Measurements from ENCODE around the gene SLC24A1. TPM values are rescaled to one million over a fixed set of nuclear protein-coding genes. Genes with fewer than 3 reads are reported as not detected.
A peak's percentile ranks its signal among the peaks of the same experiment; 100 is the strongest.

SLC24A1 gene
- total and polyA plus RNA-seq, 4 experiments from 2014 or later = 0.35 to 8.2 (median 4.5) TPM

GRCh38 chr15:65650312-65651041, 28.7 kb downstream of the SLC24A1 start:
- Mint-ChIP-seq H3K4me3 (peak overlapping the region in 5 of 8 donors; percentile 6 to 58 (median 18)), H3K36me3 (peaks cover 14 to 34% of the 10 kb centered on the region in 2 donors), H3K9me3 (peaks cover 0 to 2% (median 0%) of the 10 kb centered on the region in 8 donors), H3K4me1 (peaks cover 4 to 14% (median 10%) of the 10 kb centered on the region in 4 donors), H3K27ac (peak overlapping the region in 6 of 7 donors; percentile 44 to 74 (median 62)), H3K27me3 (no peaks in the 10 kb centered on the region)
- intact Hi-C loops (cut with micrococcal nuclease) = no loop called here
- Histone ChIP-seq H3K36me3 (ENCODE audit: insufficient read depth, low read length) (peaks cover 4% of the 10 kb centered on the region), H3K9me3 (ENCODE audit: control insufficient read depth in 1 of 2, low read length in 2 of 2) (no peaks in the 10 kb centered on the region), H3K27me3 (ENCODE audit: insufficient read depth, low read length) (no peaks in the 10 kb centered on the region), H3K4me3 (ENCODE audit: low read length in 2 of 2) (no peak overlapping the region), H3K4me1 (ENCODE audit: insufficient read depth, low read length) (no peaks in the 10 kb centered on the region), H3K27ac (ENCODE audit: low read depth, low read length) (no peak overlapping the region)
- peak in 1 of 5 donors; percentile 29 for DNase-seq
- ChIA-PET CTCF (ENCODE audit: partially characterized antibody) (interaction anchor here (0.9 to 1.4 kb wide), 3 partner anchors 12 to 218 kb away, joined by 3 to 7 read pairs (median 4); partner anchors contain the start of gene RAB11A), POLR2A (ENCODE audit: partially characterized antibody) (no interaction called here)

GRCh38 chr15:65651042-65651322, 29.2 kb downstream of the SLC24A1 start:
- H3K4me3 ChIP-seq (ENCODE audit: low read length in 2 of 2) = no peak overlapping the region
- ChIA-PET POLR2A (ENCODE audit: partially characterized antibody) (no interaction called here), CTCF (ENCODE audit: partially characterized antibody) (interaction anchor here (3.0 kb wide), 1 partner anchor 12 kb away, joined by 12 read pairs; no protein-coding TSS in a partner anchor)
- H3K27me3 Mint-ChIP-seq = no peaks in the 10 kb centered on the region
- intact Hi-C loops (cut with micrococcal nuclease) = no loop called here
- H3K36me3 ChIP-seq (ENCODE audit: insufficient read depth, low read length) = peaks cover 9% of the 10 kb centered on the region
- H3K27ac Mint-ChIP-seq = no peak overlapping the region
- no peak overlapping the region for H3K4me3 Mint-ChIP-seq
- H3K36me3 Mint-ChIP-seq = peaks cover 19 to 39% of the 10 kb centered on the region in 2 donors
- no peaks in the 10 kb centered on the region for H3K27me3 ChIP-seq (ENCODE audit: insufficient read depth, low read length)
- no peak overlapping the region for H3K27ac ChIP-seq (ENCODE audit: low read depth, low read length)
- peaks cover 4 to 14% (median 10%) of the 10 kb centered on the region in 4 donors for H3K4me1 Mint-ChIP-seq
- H3K4me1 ChIP-seq (ENCODE audit: insufficient read depth, low read length) = no peaks in the 10 kb centered on the region
- no peak for DNase-seq
- peaks cover 0 to 2% (median 0%) of the 10 kb centered on the region in 8 donors for H3K9me3 Mint-ChIP-seq
- no peaks in the 10 kb centered on the region for H3K9me3 ChIP-seq (ENCODE audit: control insufficient read depth in 1 of 2, low read length in 2 of 2)

DNA sequence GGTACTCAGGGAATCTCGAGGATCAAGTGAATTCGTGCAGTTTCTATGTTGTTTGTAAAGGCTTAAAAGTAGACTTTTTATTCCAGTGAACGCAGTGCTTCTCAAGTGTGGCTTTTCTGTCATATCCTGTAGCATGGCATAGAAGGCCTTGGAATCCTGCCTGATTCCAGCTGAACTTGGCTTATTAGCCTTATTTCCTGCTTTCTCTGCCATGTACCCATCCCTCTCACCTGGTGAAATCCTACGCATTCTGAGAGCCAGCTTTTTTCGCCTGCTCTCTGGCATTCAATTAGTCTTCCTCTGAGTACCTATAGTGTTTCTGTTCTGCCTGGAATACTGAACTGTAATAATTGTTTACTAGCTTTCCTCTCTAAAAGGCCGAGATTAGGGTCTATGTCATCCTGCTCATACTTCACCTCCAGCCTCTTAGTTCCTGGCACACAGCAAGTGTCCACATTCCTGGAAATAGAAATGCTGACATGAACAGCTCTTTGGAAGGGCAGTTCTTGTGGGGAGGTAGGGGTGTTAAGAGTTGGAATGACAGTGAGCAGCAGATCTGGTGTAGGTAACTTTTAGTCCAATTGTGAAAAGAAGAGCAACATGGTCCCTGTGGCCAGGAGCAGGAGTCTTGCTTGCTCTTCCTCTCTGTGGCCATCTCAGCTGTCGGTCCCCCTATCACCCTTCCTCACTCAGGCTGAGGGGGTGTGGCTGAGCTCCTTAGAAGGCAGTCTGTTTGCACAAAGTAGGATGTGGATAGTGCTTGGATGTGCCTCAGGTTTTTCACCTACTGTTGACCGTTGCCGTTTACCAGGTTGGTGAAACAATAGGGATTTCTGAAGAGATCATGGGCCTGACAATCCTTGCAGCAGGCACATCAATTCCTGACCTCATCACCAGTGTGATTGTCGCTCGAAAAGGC, 30.4 kb downstream of the SLC24A1 start:
- Mint-ChIP-seq H3K4me3 (no peak overlapping the region), H3K9me3 (peaks cover 0 to 2% (median 0%) of the 10 kb centered on the region in 8 donors)
- intact Hi-C loops (cut with micrococcal nuclease) = no loop called here

GRCh38 chr15:65653341-65653740, 31.6 kb downstream of the SLC24A1 start:
- Histone ChIP-seq H3K4me1 (ENCODE audit: insufficient read depth, low read length) (no peaks in the 10 kb centered on the region), H3K9me3 (ENCODE audit: control insufficient read depth in 1 of 2, low read length in 2 of 2) (no peaks in the 10 kb centered on the region), H3K27me3 (ENCODE audit: insufficient read depth, low read length) (no peaks in the 10 kb centered on the region), H3K27ac (ENCODE audit: low read depth, low read length) (no peak overlapping the region), H3K36me3 (ENCODE audit: insufficient read depth, low read length) (peaks cover 19% of the 10 kb centered on the region), H3K4me3 (ENCODE audit: low read length in 2 of 2) (no peak overlapping the region)
- H3K36me3 Mint-ChIP-seq = peaks cover 21 to 57% of the 10 kb centered on the region in 2 donors
- intact Hi-C loops (cut with micrococcal nuclease) = no loop called here
- CTCF ChIA-PET (ENCODE audit: partially characterized antibody) = interaction anchor here (2.5 to 3.0 kb wide), 2 partner anchors 14 to 203 kb away, joined by 10 to 12 read pairs; no protein-coding TSS in a partner anchor
- peaks cover 0 to 2% (median 0%) of the 10 kb centered on the region in 8 donors for H3K9me3 Mint-ChIP-seq
- H3K27ac Mint-ChIP-seq = peak overlapping the region in 2 of 7 donors; percentile 41 to 80
- H3K4me3 Mint-ChIP-seq = no peak overlapping the region
- H3K4me1 Mint-ChIP-seq = peaks cover 4 to 14% (median 10%) of the 10 kb centered on the region in 4 donors
- H3K27me3 Mint-ChIP-seq = no peaks in the 10 kb centered on the region
- DNase-seq = no peak
- POLR2A ChIA-PET (ENCODE audit: partially characterized antibody) = interaction anchor here (1.2 kb wide), 1 partner anchor 46 kb away, joined by 4 read pairs; no protein-coding TSS in a partner anchor

More for the DNA sequence above, 30.4 kb downstream of the SLC24A1 start:
- H3K36me3 ChIP-seq (ENCODE audit: insufficient read depth, low read length) = peaks cover 15% of the 10 kb centered on the region
- no peak for DNase-seq
- no peaks in the 10 kb centered on the region for H3K4me1 ChIP-seq (ENCODE audit: insufficient read depth, low read length)
- Mint-ChIP-seq H3K27ac (peak overlapping the region in 4 of 7 donors; percentile 18 to 68 (median 59)), H3K4me1 (peaks cover 4 to 14% (median 10%) of the 10 kb centered on the region in 4 donors), H3K27me3 (no peaks in the 10 kb centered on the region), H3K36me3 (peaks cover 21 to 48% of the 10 kb centered on the region in 2 donors)
- H3K4me3 ChIP-seq (ENCODE audit: low read length in 2 of 2) = no peak overlapping the region
- no peaks in the 10 kb centered on the region for H3K27me3 ChIP-seq (ENCODE audit: insufficient read depth, low read length)
- CTCF ChIA-PET (ENCODE audit: partially characterized antibody) = interaction anchor here (2.5 to 3.0 kb wide), 2 partner anchors 13 to 205 kb away, joined by 10 to 12 read pairs; no protein-coding TSS in a partner anchor
- no peak overlapping the region for H3K27ac ChIP-seq (ENCODE audit: low read depth, low read length)
- POLR2A ChIA-PET (ENCODE audit: partially characterized antibody) = no interaction called here
- no peaks in the 10 kb centered on the region for H3K9me3 ChIP-seq (ENCODE audit: control insufficient read depth in 1 of 2, low read length in 2 of 2)

DNA sequence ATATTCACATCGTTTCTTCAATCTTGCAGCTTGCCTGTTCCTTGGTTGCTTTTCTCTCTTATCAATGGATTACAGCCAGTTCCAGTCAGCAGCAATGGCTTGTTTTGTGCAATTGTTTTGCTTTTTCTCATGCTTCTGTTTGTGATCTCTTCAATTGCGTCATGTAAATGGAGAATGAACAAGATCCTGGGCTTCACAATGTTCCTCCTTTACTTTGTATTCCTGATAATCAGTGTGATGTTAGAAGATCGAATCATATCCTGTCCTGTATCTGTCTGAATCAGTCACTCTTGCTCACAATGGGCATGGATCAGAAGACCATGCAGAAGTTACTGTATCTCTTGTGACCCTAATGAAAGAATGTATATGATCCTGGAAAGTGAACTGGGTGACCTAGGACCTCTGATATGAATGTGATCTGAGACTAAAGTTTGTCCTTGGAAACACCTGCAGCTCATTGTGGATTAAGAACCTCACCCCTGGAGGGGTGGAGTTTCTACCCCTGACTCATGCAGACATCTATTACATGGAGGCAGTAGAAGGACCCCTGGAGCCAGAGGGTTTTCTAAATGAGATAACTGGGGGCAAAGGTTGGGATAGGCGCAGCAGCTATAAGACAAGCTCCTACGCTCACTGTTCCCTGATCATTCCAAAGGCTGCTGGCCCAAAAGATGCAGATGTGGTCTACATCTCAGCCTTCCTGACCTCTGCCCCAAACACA, 32.2 kb downstream of the SLC24A1 start:
- Mint-ChIP-seq H3K4me3 (no peak overlapping the region), H3K4me1 (peaks cover 4 to 14% (median 10%) of the 10 kb centered on the region in 4 donors), H3K27me3 (no peaks in the 10 kb centered on the region), H3K27ac (peak overlapping the region in 3 of 7 donors; percentile 20 to 58 (median 23)), H3K9me3 (peaks cover 0 to 2% (median 0%) of the 10 kb centered on the region in 8 donors), H3K36me3 (peaks cover 21 to 63% of the 10 kb centered on the region in 2 donors)
- POLR2A ChIA-PET (ENCODE audit: partially characterized antibody) = interaction anchor here (1.2 kb wide), 1 partner anchor 47 kb away, joined by 4 read pairs; no protein-coding TSS in a partner anchor
- Histone ChIP-seq H3K36me3 (ENCODE audit: insufficient read depth, low read length) (peaks cover 20% of the 10 kb centered on the region), H3K27me3 (ENCODE audit: insufficient read depth, low read length) (no peaks in the 10 kb centered on the region), H3K4me3 (ENCODE audit: low read length in 2 of 2) (no peak overlapping the region), H3K9me3 (ENCODE audit: control insufficient read depth in 1 of 2, low read length in 2 of 2) (no peaks in the 10 kb centered on the region), H3K27ac (ENCODE audit: low read depth, low read length) (no peak overlapping the region), H3K4me1 (ENCODE audit: insufficient read depth, low read length) (no peaks in the 10 kb centered on the region)
- intact Hi-C loops (cut with micrococcal nuclease) = no loop called here
- CTCF ChIA-PET (ENCODE audit: partially characterized antibody) = interaction anchor here (2.5 to 3.0 kb wide), 2 partner anchors 15 to 203 kb away, joined by 10 to 12 read pairs; no protein-coding TSS in a partner anchor
- DNase-seq = no peak

DNA sequence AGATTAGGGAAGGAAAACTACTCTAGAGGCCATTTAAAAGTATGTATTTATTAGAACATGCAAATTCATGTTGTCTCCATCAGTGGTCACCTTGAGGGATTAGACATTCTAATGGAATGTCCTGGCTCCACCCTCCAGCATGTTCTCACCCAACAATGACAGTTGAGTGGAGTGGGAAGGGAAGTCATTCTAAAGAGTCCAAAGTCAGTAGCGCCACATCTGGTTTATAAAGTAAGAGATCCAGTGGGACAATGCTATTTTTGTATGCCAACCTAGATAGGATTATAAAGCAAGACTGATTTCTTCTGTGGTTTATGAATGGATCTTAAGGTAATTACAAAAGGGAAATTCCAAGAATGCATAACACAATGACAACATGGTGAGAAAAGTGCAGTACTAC, 33.3 kb downstream of the SLC24A1 start:
- no peak overlapping the region for H3K4me3 Mint-ChIP-seq
- peak overlapping the region in 3 of 7 donors; percentile 11 to 22 (median 18) for H3K27ac Mint-ChIP-seq
- H3K27ac ChIP-seq (ENCODE audit: low read depth, low read length) = no peak overlapping the region
- peaks cover 0 to 2% (median 0%) of the 10 kb centered on the region in 8 donors for H3K9me3 Mint-ChIP-seq
- no peaks in the 10 kb centered on the region for H3K27me3 ChIP-seq (ENCODE audit: insufficient read depth, low read length)
- ChIA-PET CTCF (ENCODE audit: partially characterized antibody) (interaction anchor here (1.5 kb wide), 1 partner anchor 59 kb away, joined by 3 read pairs; no protein-coding TSS in a partner anchor), POLR2A (ENCODE audit: partially characterized antibody) (no interaction called here)
- peaks cover 21 to 68% of the 10 kb centered on the region in 2 donors for H3K36me3 Mint-ChIP-seq
- H3K4me1 ChIP-seq (ENCODE audit: insufficient read depth, low read length) = no peaks in the 10 kb centered on the region
- H3K9me3 ChIP-seq (ENCODE audit: control insufficient read depth in 1 of 2, low read length in 2 of 2) = no peaks in the 10 kb centered on the region
- peaks cover 20% of the 10 kb centered on the region for H3K36me3 ChIP-seq (ENCODE audit: insufficient read depth, low read length)
- intact Hi-C loops (cut with micrococcal nuclease) = no loop called here
- H3K27me3 Mint-ChIP-seq = no peaks in the 10 kb centered on the region
- H3K4me3 ChIP-seq (ENCODE audit: low read length in 2 of 2) = no peak overlapping the region
- peaks cover 4 to 10% (median 6%) of the 10 kb centered on the region in 4 donors for H3K4me1 Mint-ChIP-seq
- no peak for DNase-seq

All from CD4-positive, alpha-beta memory T cell (primary cell).